SW 1271 (cell line): Measurements from ENCODE around the gene ARPC1A.
"Not testable (repeated sequence)": the region's sequence is repeated elsewhere in the genome, so short reads cannot be mapped to it uniquely, and the experiment has no call there.

Source experiments
- DNase-seq, 2 experiments: peaks; one replicate each; lab custom pipeline; 2025; lab: John Stamatoyannopoulos, UW

ARPC1A gene

DNA sequence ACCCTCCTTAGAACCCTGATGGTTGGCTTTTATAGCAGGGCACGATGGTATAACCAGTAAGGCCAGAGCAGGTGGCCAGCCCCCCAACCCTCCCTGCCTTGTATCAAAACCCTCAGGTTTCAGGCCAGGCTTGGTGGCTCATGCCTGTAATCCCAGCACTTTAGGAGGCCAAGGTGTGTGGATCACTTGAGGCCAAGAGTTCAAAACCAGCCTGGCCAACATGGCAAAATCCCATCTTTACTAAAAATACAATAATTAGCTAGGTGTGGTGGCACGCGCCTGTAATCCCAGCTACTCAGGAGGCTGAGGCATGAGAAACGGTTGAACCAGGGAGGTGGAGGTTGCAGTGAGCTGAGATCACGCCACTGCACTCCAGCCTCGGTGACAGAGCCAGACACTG lies 3.0 kb upstream of the ARPC1A start:
- DNase-seq, result not testable (repeated sequence)

DNA sequence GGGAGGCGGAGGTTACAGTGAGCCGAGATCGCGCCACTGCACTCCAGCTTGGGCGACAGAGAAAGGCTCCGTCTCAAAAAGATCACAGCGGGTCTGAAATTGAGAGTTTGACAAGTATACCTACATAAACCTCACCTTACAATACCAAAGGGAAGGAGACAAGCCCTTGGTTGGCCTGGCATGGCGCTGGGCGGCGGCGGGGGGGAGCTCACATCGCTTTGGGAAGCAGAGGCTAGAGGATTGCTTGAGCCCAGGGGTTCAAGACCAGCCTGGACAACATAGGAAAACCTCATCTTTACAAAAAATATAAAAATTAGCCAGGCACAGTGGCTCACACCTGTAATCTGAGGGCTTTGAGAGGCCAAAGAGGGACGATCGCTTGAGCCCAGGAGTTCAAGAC lies 1.1 kb upstream of the ARPC1A start:
- no peak for DNase-seq

- no peak for DNase-seq
These were observed 651 bp upstream of the ARPC1A start for GRCh38 chr7:99325001-99325493.

DNA sequence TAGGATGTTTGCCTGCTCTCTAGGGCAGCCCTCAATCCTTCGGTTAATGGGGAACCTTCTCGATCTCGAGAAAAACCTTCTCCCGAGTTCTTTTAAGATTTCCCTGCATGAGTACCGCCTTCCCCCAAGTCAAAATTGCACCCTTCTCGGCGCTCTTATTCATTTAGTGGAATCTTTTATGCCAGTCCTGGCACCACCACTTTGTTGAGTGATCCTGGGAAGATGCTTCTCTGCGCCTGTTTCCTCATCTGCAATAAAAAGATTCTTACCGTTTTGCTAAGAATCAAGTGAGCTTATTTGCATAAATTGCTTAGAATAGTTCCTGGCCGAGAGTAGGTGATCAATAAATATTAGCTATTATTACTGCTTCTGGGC lies 697 bp downstream of the ARPC1A start:
- DNase-seq, result no peak

- DNase-seq, result peak; percentile 71 to 90
These were observed 4.7 kb downstream of the ARPC1A start for GRCh38 chr7:99330314-99330961.

GRCh38 chr7:99331002-99331401 lies 5.3 kb downstream of the ARPC1A start:
- DNase-seq, result no peak

DNA sequence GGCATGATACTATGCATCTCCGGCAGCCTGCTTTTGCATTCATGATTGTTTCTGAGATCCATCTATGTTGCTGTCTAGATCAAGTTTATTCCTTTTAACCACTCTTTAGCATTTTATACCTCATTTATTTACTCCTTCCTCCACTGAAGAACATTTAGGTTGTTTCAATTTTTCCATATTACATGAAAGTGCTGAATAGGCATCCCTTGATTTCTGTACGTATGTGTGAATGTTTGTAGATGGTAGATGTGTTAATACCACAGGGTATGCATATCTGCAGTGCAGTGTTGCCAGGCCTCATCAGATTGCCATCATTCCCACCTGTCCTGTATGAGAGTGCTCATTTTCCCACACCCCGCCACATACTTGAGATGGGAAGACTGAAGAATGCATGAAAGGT lies 13.9 kb downstream of the ARPC1A start:
- DNase-seq, result no peak

GRCh38 chr7:99340659-99341058 lies 15.0 kb downstream of the ARPC1A start:
- DNase-seq, result no peak

DNA sequence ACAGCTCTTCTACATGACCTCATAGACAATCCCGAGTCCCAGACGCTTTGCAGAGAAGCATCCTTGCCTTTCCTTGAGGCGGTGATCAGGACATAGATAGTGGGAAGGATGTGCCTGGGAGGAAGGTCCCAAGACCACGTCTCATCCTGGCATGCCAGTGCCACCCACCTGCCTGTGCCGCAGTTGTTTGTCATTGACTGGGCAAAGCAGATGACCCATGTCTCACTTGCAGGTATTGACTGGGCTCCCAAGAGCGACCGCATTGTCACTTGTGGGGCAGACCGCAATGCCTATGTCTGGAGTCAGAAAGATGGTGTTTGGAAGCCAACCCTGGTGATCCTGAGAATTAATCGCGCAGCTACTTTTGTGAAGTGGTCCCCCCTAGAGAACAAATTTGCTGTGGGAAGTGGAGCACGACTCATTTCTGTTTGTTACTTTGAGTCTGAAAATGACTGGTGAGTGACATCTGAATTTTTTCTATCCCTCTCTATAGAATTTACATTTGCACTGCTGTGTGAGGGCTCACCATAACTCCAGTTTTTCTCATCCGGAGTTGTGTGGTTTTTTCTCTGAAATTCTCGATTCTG lies 18.5 kb downstream of the ARPC1A start:
- DNase-seq, result no peak

DNA sequence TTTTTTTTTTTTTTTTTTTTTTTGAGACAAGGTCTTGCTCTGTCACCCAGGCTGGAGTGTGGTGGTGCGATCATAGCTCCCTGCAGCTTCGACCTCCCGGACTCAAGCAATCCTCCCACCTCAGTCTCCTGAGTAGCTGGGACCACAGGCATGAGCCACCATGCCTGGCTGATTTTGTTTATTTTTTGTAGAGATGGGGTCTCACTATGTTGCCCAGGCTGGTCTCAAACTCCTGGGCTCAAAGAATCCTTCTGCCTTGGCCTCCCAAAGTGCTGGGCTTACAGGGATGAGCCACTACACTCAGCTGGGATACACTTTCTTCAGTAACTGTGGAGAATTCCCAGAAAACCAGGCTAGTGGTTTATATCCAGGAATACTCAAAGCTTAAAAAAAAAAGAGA lies 24.9 kb downstream of the ARPC1A start:
- DNase-seq, result not testable (repeated sequence)

GRCh38 chr7:99352247-99352646 lies 26.5 kb downstream of the ARPC1A start:
- DNase-seq, result no peak

- no peak for DNase-seq
These were observed 29.4 kb downstream of the ARPC1A start for GRCh38 chr7:99355098-99355497.

DNA sequence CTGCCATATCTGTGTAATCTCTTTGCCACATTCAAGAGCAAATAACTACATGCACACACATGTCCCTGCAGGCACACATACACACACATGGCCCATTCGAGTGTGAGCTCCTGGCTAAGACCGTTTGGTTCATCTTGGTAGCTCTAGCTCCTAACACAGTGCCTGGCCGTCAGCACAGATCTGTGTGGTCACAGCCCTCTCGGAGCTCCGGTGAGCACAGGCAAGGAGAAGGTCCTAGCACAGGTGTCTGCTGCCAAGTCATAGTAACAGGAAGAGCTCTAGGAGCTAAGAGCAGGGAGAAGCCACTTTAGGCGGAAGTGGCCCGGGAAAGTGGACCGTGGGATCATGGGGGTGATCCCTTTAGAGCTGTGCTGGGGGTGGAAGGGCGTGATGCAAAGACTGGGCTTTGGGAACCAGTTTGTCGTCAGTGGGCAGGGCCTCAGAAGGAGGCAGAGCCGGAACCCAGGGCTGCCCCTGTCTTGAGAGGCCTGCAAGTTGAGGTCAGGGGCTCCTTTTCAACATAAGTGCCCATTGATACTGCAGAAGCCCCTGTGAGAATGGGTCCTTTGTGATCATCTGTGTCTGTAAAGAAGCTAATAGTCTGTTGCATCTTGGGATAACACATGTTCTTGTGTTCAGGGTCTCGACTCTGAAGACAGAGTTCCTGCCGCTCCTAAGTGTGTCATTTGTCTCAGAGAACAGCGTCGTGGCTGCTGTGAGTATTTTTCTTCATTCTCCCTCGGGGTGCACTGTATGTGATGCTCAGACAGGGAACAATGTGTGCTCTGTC lies 32.2 kb downstream of the ARPC1A start:
- DNase-seq, result no peak

- not testable (repeated sequence) for DNase-seq
These were observed 32.8 kb downstream of the ARPC1A start for GRCh38 chr7:99358521-99358920.

- no peak for DNase-seq
These were observed 33.9 kb downstream of the ARPC1A start for GRCh38 chr7:99359465-99360154.

DNA sequence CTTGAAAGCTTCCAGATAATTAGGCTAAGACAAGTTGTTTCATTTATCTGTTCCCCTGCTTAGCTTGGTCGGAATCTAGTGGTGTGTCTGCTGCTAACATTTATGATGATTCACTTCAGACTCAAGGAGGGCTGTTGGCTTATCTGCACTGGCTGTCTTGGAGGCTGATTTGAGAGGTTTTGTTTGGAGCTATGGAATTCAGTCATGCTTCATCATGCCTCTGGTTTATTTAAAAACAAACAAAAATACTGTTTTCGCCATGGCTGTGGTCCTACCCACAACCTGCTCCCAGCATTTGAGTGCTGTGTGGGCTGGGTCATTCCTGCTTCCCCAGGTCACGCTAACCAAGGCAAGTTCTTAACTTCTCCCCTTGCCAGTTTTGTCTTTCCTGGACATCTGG lies 37.1 kb downstream of the ARPC1A start:
- DNase-seq, result no peak

DNA sequence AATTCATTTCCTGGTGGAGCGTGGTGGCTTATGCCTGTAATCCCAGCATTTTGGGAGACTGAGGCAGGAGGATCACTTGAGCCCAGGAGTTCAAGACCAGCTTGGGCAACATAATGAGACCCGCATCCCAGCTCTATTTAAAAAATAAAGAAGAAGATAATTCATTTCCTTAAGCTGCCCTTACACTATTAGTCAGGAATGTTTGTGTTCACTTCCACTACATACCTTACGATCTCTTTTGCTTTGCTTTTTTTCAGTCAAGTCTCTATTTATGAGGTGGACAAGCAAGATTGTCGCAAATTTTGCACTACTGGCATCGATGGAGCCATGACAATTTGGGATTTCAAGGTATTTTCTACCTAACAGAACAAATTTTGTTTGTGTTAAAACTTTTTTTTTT lies 37.6 kb downstream of the ARPC1A start:
- DNase-seq, result no peak

DNA sequence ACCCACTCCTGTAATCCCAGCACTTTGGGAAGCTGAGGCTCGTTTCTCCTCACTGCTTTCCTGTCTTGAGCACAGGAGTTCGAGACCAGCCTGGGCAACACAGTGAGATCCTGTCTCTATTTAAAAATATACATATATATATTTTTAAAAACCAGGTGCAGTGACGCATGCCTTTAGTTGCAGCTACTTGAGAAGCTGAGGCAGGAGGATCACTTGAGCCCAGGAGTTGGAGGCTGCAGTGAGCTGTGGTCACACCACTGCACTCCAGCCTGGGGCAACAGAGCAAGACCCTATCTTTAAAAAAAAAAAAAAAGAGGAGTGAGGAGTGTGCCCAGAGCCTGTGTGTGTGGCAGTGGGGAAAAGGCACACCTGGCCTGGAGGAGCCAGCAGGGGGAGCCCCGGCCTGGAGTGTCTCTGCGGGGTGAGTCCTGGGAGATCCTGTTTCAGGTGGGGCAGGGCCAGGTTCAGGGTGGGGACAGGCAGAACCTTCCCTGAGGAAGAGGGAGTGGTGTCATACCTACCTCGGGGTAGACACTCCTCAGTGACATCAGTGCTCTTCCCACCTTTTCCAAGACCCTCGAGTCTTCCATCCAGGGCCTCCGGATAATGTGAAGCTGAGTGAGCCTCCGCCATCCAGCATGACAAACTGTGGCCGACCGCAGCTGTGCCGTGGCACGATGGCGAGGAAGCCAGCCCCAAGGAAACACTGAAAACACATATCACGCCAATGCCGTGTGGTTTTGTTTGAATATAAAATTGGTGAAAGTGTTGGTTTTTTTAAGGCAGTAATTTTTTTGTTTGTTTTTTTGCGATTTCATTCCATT lies 39.8 kb downstream of the ARPC1A start:
- no peak for DNase-seq

DNA sequence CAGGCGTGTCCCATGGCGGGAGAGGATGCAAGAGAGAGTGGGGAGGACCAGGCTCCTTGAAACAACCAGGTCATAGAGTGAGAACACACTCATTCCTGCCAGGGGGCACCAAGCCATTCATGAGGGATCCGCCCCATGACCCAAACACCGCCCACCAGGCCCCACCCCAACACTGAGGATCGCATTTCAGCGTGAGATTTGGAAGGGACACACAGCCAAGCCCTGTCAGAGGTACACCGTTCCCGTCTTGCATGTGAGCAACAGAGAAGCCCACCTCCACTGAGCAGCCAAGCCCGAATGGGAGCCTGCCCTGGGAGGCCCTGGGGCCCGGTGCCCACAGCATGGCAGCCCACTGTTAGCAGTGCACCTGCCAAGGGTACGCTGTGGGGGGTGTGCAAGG lies 40.9 kb downstream of the ARPC1A start:
- DNase-seq, result no peak

DNA sequence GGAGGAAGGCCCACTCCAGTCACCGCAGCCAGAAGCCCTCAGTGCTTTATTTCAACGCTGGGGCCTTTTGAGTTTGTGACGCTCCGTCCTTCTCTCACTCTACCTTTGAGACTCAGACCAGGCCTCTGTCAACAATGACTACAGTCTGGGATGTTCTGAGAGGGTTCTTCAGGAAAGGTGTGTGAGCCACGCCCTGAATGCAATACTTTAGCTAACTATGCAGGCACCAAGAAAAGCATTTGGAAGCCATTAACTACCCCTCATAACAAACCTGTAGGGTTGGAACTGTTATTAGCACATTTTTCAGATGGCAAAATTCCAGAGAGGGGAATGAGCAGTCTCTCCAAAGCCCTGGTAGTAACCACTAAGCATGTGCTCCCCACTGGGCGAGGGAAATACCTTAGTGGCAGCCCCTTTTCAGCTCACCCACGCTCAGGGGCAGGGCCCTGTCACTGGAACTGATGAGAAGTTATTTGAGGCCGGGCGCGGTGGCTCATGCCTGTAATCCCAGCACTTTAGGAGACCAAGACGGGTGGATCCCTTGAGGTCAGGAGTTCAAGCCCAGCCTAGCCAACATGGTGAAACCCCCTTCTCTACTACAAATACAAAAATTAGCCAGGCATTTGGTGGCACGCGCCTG lies 43.2 kb downstream of the ARPC1A start:
- DNase-seq, result no peak

DNA sequence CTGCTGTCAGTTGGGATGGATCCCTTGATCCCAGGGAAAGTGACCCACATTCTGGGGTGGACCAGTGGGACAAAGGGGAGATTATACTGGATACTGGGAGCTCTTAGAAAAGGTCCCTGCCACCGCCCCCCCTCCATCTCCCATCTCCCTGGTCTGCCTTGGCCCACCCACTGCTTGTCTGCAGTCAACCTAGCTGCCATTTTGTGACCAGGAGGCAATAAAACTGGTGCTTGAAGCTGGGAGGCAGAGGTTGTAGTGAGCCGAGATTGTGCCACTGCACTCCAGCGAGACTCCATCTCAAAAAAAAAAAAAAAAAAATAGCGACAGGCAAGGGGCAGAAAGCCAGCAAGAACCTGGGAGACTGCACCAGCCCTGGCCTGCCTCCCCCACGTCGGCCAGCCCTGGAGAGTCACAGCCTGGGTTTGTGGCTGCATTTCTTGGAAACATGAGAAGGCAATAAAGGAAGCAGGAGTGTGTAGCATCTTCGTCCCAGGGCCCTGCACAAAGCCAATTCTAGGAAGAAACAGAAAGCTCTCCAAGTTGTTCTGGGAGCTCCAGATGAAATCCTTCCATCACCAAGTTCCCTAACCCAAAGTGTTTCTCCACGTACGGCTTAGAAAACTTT lies 44.2 kb downstream of the ARPC1A start:
- no peak for DNase-seq
